GM12875 (cell line): ENCODE measurements around the gene PRAMEF14.
"Not testable (repeated sequence)": the region's sequence is repeated elsewhere in the genome, so short reads cannot be mapped to it uniquely, and the experiment has no call there.

Experiments used
- H3K4me3 ChIP-seq: one replicate; pipeline ENCODE4 v1.5.1; 2011; ENCODE audit warnings: low read depth, low read length, control low read depth

The PRAMEF14 gene

GRCh38 chr1:13298699-13299098 is 48.2 kb downstream of the PRAMEF14 start:
- not testable (repeated sequence) for H3K4me3 ChIP-seq

GRCh38 chr1:13297216-13297931 is 49.6 kb downstream of the PRAMEF14 start:
- not testable (repeated sequence) for H3K4me3 ChIP-seq
